ENCODE results near the gene CCDC182.

CCDC182 gene

GRCh38 chr17:57745242-57745641 is at the start of gene CCDC182:
TSS of gene CCDC182 (minus strand) at chr17:57745299. CDS start at chr17:57745272, 27 bp downstream.
- no peak for DNase-seq

GRCh38 chr17:57794841-57795240 is 49.7 kb upstream of the CCDC182 start:
- no peak for DNase-seq

GRCh38 chr17:57788725-57789124 is 43.6 kb upstream of the CCDC182 start:
- DNase-seq = no peak

- DNase-seq = no peak
These were observed 39.9 kb upstream of the CCDC182 start for GRCh38 chr17:57785022-57785421.

DNA sequence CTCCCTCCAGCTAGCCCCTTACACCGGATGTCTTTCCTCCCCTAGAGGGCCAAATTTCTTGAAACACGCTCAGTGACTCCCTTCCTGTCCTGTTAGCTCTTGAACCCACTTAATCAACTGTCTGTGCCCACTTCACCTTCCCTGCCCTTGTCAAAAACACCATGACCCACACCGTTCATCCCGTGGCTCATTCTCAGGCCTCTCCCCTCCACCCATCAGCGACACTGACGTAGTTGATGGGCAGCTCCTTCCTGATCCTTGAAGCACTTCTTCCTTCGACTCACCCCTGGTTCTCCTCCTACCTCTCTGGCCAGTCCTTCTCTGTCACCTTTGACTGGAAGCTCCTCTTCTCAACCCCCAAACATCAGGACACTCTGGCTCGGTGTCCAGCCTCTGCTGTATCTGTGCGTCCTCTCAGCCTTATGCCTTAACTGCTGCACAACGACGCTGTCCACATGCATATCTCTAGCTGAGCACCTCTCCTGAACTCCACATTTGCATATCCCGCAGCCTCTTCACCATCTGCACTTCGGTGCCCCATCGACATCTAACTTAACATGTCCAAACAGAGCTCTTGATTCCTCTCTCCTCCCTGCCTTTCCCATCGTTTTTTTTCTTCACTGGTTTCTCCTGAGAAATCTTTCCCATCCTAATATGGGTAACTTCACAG is 39.3 kb upstream of the CCDC182 start:
- DNase-seq = no peak

GRCh38 chr17:57783338-57783742 is 38.2 kb upstream of the CCDC182 start:
- DNase-seq = peak; percentile 76

DNA sequence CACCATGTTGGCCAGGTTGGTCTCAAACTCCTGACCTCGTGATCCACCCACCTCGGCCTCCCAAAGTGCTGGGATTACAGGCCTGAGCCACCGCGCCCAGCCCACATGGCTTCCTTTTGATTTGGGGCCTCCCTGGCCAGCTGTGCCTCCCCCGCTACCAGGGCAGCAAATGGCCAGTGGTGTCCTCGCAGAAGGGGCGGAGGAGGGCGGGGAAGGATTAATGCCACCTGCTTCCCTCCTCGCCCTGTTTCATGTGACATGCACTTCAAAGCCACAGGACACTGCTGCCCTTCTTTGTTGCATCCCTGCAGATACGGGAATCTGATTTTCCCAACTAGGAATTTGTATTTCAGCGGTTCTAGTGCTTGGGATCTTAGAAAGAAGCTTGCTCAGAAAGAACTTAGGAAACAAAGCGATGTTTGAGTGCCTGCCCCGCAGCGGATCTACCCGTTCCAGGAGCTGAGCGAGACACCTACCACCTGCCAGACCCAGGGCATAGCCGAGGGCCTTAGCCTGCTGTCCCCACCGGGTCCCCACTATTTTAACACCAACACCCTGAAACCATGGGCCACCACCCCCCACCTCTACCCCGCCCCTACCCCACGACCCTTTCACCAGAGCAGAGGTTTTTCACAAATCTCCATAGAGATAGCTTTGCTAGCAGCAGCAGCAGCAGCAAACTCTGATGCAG is 37.7 kb upstream of the CCDC182 start:
- no peak for DNase-seq

- no peak for DNase-seq
These were observed 37.0 kb upstream of the CCDC182 start for GRCh38 chr17:57782062-57782490.

- DNase-seq = no peak
These were observed 36.4 kb upstream of the CCDC182 start for GRCh38 chr17:57781386-57782061.

- no peak for DNase-seq
These were observed 34.6 kb upstream of the CCDC182 start for GRCh38 chr17:57779706-57780105.

- no peak for DNase-seq
These were observed 33.2 kb upstream of the CCDC182 start for GRCh38 chr17:57778306-57778705.

DNA sequence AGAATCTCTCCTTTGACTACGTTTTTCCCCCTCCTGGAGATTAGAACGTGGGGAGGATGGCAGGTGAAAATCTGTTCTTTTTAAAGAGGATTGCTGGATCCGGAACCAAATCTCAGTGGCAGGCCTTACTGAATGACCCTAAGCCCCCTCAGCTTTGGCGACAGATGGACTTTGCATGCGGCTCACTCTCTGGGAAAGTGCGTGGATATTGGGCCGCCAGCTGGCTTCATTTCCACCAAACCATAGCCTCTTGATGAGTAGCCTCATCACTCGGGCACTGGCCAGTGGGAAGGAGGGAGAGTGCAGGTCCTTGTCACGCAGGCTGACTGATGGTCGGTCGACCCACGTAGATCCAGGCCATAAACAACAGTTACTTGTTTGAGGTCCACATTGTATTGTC is 31.3 kb upstream of the CCDC182 start:
- DNase-seq = no peak

DNA sequence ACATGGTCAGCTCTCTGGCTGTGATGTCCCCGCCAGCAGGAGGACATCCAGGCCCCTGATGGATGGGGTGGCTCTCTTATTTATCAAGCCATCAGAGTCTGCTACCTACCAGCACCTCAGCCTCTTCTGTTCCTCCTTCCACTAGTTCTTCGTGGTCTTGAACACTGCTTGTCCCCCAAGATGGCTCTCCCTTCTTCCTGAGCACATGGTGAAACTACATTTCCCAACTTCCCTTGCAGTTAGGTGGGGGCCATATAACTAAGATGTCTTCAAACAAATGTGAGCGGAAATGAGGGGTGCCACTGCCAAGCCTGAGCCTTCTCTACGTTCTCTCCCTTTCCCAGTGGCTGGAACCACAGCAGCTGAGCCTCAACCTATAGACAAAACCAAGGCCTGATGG is 29.8 kb upstream of the CCDC182 start:
- DNase-seq = no peak

DNA sequence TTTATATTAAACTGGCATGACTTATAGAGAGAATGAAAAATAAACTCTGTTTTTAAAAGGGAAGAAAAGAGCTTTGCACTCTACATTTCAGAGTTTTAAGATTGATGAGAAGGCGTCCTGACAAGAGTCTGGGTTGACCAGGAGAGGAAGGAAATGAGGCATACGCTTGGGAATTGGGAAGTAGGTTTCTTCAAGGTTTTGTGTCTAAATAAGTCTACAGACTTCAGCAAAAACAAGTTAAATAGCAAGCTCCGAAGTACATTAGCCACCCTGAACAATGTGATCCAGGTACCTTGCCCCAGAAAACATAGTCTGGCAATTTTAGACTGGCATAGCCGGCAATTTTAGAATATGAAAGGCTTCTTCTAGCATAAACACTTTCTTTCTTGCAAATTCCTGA is 28.5 kb upstream of the CCDC182 start:
- DNase-seq = no peak

DNA sequence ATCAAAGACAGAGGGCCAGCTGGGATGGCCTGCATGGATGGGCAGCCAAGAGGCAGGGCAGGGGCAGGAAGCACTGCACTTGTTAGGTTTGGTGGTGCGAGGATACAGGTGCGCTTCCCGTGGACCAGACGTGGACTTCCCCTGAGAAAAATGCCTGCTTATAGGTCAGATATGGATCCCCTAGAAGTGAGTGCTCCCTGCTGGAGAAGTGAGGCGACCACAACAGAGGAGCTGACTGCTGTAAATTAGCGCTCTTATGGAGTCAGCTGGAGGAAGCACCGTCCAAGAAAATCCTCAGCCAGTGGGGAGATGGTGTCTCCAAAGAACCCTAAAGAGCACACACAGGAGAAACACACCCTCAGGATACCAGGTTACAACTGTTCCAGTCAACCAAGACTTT is 27.7 kb upstream of the CCDC182 start:
- no peak for DNase-seq

GRCh38 chr17:57767561-57767960 is 22.5 kb upstream of the CCDC182 start:
- DNase-seq = no peak

DNA sequence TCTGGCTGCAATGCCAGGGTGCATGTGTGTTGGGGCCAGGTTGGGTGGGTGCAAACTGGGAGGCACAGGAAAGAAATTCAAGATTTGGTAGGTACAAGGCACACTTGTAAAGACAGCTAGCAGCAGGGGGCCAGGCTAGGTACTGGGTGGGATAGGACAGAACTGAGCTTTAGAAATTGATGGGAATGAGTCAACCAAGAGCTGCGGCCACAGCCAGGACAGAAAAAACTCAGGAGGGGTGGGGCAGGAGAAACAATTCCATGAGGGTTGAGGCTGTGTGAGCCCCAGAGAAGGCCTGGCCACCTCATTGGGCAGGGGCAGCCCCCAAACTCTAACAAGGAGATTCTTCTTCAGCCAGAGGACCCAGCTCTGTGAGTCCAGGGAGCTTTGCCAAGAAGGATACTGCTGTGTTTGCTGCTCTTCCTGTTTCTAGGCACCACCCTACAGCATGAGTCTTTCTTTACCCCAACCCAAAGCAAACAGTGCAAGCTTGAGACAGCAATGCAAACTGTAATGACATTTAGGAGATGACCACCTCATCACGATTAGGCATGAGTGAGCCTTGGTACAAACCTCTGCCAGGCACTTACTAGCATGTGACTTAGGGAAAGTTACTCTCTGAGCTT is 21.3 kb upstream of the CCDC182 start:
- no peak for DNase-seq

GRCh38 chr17:57762452-57763395 is 17.6 kb upstream of the CCDC182 start:
- no peak for DNase-seq

DNA sequence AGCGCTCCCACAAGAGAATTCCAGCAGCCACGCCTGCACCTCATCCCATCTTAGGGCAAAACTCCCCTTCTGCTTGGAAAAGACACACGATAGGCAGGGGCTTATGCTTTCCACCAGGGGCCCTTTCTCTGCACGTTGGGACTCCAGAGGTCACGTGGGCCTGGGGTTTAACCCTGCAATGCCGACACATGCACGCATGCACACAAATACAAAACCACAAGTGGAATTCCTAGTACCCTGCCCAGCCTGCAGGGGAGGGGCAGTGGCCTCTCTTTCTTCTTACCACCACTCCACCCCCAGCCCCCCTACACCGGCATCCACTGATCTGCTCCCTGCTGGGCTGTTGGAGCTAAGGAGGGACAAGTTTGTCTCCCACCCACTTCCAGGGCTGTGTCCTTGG is 16.8 kb upstream of the CCDC182 start:
- DNase-seq = no peak

- no peak for DNase-seq
These were observed 14.9 kb upstream of the CCDC182 start for GRCh38 chr17:57760046-57760445.

DNA sequence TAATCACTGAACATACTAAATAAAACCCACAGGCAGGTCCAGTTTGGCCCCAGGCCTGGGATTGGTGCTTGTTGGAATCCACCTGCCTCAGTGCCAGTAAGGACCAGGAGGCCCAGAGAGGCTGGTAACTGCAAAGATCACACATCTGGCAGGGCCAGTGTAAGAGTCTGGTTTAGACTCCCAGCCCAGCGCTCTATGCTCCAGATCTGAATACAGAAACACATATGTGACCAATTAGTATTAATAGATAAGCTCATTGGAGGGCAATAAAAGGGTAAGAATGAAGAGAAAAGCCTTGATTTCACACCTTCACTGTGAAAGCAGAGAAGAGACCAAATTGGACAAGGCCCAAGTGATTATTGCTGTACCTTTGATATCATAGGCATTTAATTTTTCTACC is 13.6 kb upstream of the CCDC182 start:
- no peak for DNase-seq

- no peak for DNase-seq
These were observed 12.6 kb upstream of the CCDC182 start for GRCh38 chr17:57757735-57758134.

- no peak for DNase-seq
These were observed 11.9 kb upstream of the CCDC182 start for GRCh38 chr17:57756951-57757350.

Measured in stimulated activated CD4-positive, alpha-beta T cell treated with anti-CD3 and anti-CD28 coated beads, Interleukin-4, amount 100 ng/mL, for 24 hours (primary cell).